Liver (tissue), 9 donors: Measurements from ENCODE around the gene IGF1R. TPM values are rescaled to one million over a fixed set of nuclear protein-coding genes. Genes with fewer than 3 reads are reported as not detected.

Experiments used
- DNase-seq: peaks from one replicate; pipeline ENCODE4 v3.0.0-alpha.2; 2017; ENCODE audit warnings: low spot score
- H3K27ac ChIP-seq, 2 donors: one replicate each; pipeline ENCODE4 v1.7.0; 2013; ENCODE audit warnings: inconsistent platforms in 2 of 2, low read length in 2 of 2, control low read depth in 1 of 2, low read depth in 1 of 2, mild to moderate bottlenecking in 1 of 2
- H3K27me3 ChIP-seq, 4 donors: one replicate each; pipeline versions ENCODE4 v1.6.1 to v1.7.0; 2013; ENCODE audit warnings: low read length in 3 of 4, inconsistent platforms in 1 of 4, mild to moderate bottlenecking in 1 of 4, moderate library complexity in 1 of 4; ENCODE audit not compliant: control insufficient read depth in 4 of 4, insufficient read depth in 4 of 4
- H3K36me3 ChIP-seq, 4 donors: one replicate each; pipeline versions ENCODE4 v1.6.1 to v1.7.0; 2013; ENCODE audit warnings: low read length in 3 of 4, mild to moderate bottlenecking in 3 of 4, low read depth in 1 of 4, moderate library complexity in 1 of 4; ENCODE audit not compliant: control insufficient read depth in 4 of 4, insufficient read depth in 3 of 4
- H3K4me1 ChIP-seq, 4 donors: one replicate each; pipeline versions ENCODE4 v1.6.1 to v1.7.0; 2013; ENCODE audit warnings: low read length in 3 of 4, mild to moderate bottlenecking in 3 of 4, moderate library complexity in 1 of 4; ENCODE audit not compliant: control insufficient read depth in 4 of 4, insufficient read depth in 4 of 4
- H3K4me3 ChIP-seq, 3 donors: one replicate each; pipeline versions ENCODE4 v1.6.1 to v1.7.0; 2013; ENCODE audit warnings: low read length in 3 of 3, control low read depth in 1 of 3, low read depth in 1 of 3, mild to moderate bottlenecking in 1 of 3
- H3K9ac ChIP-seq, 2 donors: one replicate each; pipeline ENCODE4 v1.7.0; 2013; ENCODE audit warnings: low read length in 2 of 2, mild to moderate bottlenecking in 2 of 2, moderate library complexity in 2 of 2, control low read depth in 1 of 2, low read depth in 1 of 2
- H3K9me3 ChIP-seq, 4 donors: one replicate each; pipeline versions ENCODE4 v1.6.1 to v1.7.0; 2013; ENCODE audit warnings: low read length in 3 of 4; ENCODE audit not compliant: control insufficient read depth in 4 of 4
- ATF3 ChIP-seq: IDR thresholded peaks from 2 replicates; pipeline ENCODE4 v1.6.1; 2016; ENCODE audit warnings: antibody characterized with exemption
- CTCF ChIP-seq: fragments of 150-350 bp; IDR thresholded peaks from 2 replicates; pipeline ENCODE4 v1.5.1; 2017; ENCODE audit warnings: improper control_type of control experiment, low read depth, low read length; ENCODE audit not compliant: missing input control
- EGR1 ChIP-seq, 2 donors: IDR thresholded peaks; 2 replicates each; pipeline ENCODE4 v1.6.1; 2016 to 2018; ENCODE audit warnings: antibody characterized with exemption in 2 of 2, low read depth in 2 of 2
- FOXA1 ChIP-seq: IDR thresholded peaks from 2 replicates; pipeline ENCODE4 v1.6.1; 2016; ENCODE audit warnings: antibody characterized with exemption
- FOXA2 ChIP-seq: IDR thresholded peaks from 2 replicates; pipeline ENCODE4 v1.6.1; 2016; ENCODE audit warnings: antibody characterized with exemption
- HNF4A ChIP-seq, 2 donors: conservative IDR thresholded peaks; 2 replicates each; pipeline ENCODE4 v1.6.1; 2016; ENCODE audit warnings: antibody characterized with exemption in 2 of 2, mild to moderate bottlenecking in 2 of 2
- HNF4G ChIP-seq: IDR thresholded peaks from 2 replicates; pipeline ENCODE4 v1.6.1; 2016; ENCODE audit warnings: antibody characterized with exemption
- JUND ChIP-seq, 2 donors: IDR thresholded peaks; 2 replicates each; pipeline ENCODE4 v1.6.1; 2016; ENCODE audit warnings: antibody characterized with exemption in 2 of 2
- NR2F2 ChIP-seq: IDR thresholded peaks from 2 replicates; pipeline ENCODE4 v1.6.1; 2016; ENCODE audit warnings: antibody characterized with exemption
- RAD21 ChIP-seq, 2 donors: IDR thresholded peaks; 2 replicates each; pipeline ENCODE4 v1.6.1; 2016; ENCODE audit warnings: antibody characterized with exemption in 2 of 2, mild to moderate bottlenecking in 2 of 2
- REST ChIP-seq: IDR thresholded peaks from 2 replicates; pipeline ENCODE4 v1.6.1; 2016; ENCODE audit warnings: antibody characterized with exemption, mild to moderate bottlenecking
- RXRA ChIP-seq, 2 donors: IDR thresholded peaks; 2 replicates each; pipeline ENCODE4 v1.6.1; 2017 to 2018; ENCODE audit warnings: antibody characterized with exemption in 2 of 2, mild to moderate bottlenecking in 1 of 2
- YY1 ChIP-seq: IDR thresholded peaks from 2 replicates; pipeline ENCODE4 v1.6.1; 2016; ENCODE audit warnings: antibody characterized with exemption, mild to moderate bottlenecking
- ZBTB33 ChIP-seq: IDR thresholded peaks from 2 replicates; pipeline ENCODE4 v1.6.1; 2016; ENCODE audit warnings: antibody characterized with exemption
- WGBS: extraction: QIAGEN DNeasy Blood & Tissue Kit; methylation state at CpG from one replicate; pipeline ENCODE4 v1.1.7; 2013; 5-methylcytosine and 5-hydroxymethylcytosine counted together
- polyA plus RNA-seq, 2 donors: library from polyadenylated mRNA; stranded (reverse) in 1 of 2; unstranded in 1 of 2; fragments of 200-250 nt in 1 of 2; fragments of >200 nt in 1 of 2; fragmentation: Nextera tagmentation in 1 of 2; extraction: Ambion mirVana in 1 of 2; gene quantifications; one replicate each; pipeline versions ENCODE4 v1.2.1 to v1.2.3, GENCODE V29; 2013 to 2015
- total RNA-seq, 2 donors: library from RNA; depleted of rRNA; stranded (reverse); fragments of >200 nt; gene quantifications; one replicate each; pipeline ENCODE4 v1.2.3, GENCODE V29; 2014
- donor health status: healthy.
- donor health status: healthy.
- donor health status: healthy.
- donor health status: healthy.
- donor health status: healthy.

Gene IGF1R
- total and polyA plus RNA-seq, 4 donors = 0.69 to 10.3 (median 3.2) TPM

- no peak overlapping the region for H3K4me3 ChIP-seq
- DNase-seq = no peak
- H3K36me3 ChIP-seq = no peaks in the 10 kb centered on the region
- no peak for TF ChIP-seq HNF4G
- no peak for TF ChIP-seq CTCF
- no peak for TF ChIP-seq YY1
- no peak for TF ChIP-seq FOXA1
- no peak for TF ChIP-seq REST
- no peak for TF ChIP-seq FOXA2
- TF ChIP-seq ZBTB33 = no peak
- TF ChIP-seq ATF3 = no peak
- H3K27ac ChIP-seq = no peak overlapping the region
- H3K9me3 ChIP-seq = peaks cover 0 to 5% (median 0%) of the 10 kb centered on the region in 4 donors
- peaks cover 0 to 14% (median 6%) of the 10 kb centered on the region in 4 donors for H3K27me3 ChIP-seq
- H3K4me1 ChIP-seq = peaks cover 0 to 24% (median 3%) of the 10 kb centered on the region in 4 donors
- WGBS = 59% methylated on average over 1 of the region's 1 CpG
- no peak overlapping the region for H3K9ac ChIP-seq
Measured at GRCh38 chr15:98653686-98654085, 5.3 kb downstream of the IGF1R start.

GRCh38 chr15:98654790-98655360 lies 6.5 kb downstream of the IGF1R start:
- no peak overlapping the region for H3K4me3 ChIP-seq
- DNase-seq = no peak
- H3K36me3 ChIP-seq = no peaks in the 10 kb centered on the region
- no peak overlapping the region for H3K9ac ChIP-seq
- no peak overlapping the region for H3K27ac ChIP-seq
- WGBS = 49% methylated on average over 4 of the region's 4 CpGs
- H3K9me3 ChIP-seq = peaks cover 0 to 5% (median 0%) of the 10 kb centered on the region in 4 donors
- H3K4me1 ChIP-seq = peaks cover 0 to 12% (median 0%) of the 10 kb centered on the region in 4 donors
- H3K27me3 ChIP-seq = peaks cover 0 to 14% (median 6%) of the 10 kb centered on the region in 4 donors
- TF ChIP-seq ZBTB33 (no peak), RAD21 (IDR thresholded peaks at IDR 0.05) (no peak), NR2F2 (no peak), CTCF (no peak), FOXA1 (no peak), EGR1 (IDR thresholded peaks at IDR 0.05; ENCODE audit: low read depth in 2 of 2) (no peak), HNF4A (conservative IDR thresholded peaks at IDR 0.05) (no peak), REST (no peak), ATF3 (no peak), RXRA (IDR thresholded peaks at IDR 0.05) (no peak), JUND (IDR thresholded peaks at IDR 0.05) (no peak)
